ENCODE data around the gene COL4A6.

COL4A6 gene

GRCh38 chrX:108171671-108172070 is 266.6 kb downstream of the COL4A6 start:
- no peak overlapping the region for H3K23ac ChIP-seq (ENCODE audit: low read depth, low read length, poor library complexity)
- no peak overlapping the region for H4K91ac ChIP-seq (ENCODE audit: low read depth, low read length, poor library complexity)
- no peak overlapping the region for H3K18ac ChIP-seq (ENCODE audit: low read length)
- no peaks in the 10 kb centered on the region for H3K27me3 ChIP-seq (ENCODE audit: control insufficient read depth in 3 of 3, insufficient read depth in 3 of 3, low read depth in 1 of 3, low read length in 3 of 3)
- no peak overlapping the region for H3K4ac ChIP-seq (ENCODE audit: low read length)
- H3K36me3 ChIP-seq (replicated peaks in 1 of 2; ENCODE audit: control insufficient read depth in 2 of 2, insufficient read depth in 2 of 2, low read length in 2 of 2), result peaks cover 0 to 8% of the 10 kb centered on the region in 2 donors
- no peak overlapping the region for H3K9ac ChIP-seq (ENCODE audit: low read depth, low read length, poor library complexity)
- H2BK12ac ChIP-seq (ENCODE audit: low read length), result no peak overlapping the region
- H3K14ac ChIP-seq (ENCODE audit: low read length), result no peak overlapping the region
- H3K4me1 ChIP-seq (ENCODE audit: control insufficient read depth in 2 of 2, insufficient read depth in 1 of 2, low read depth in 1 of 2, low read length in 2 of 2), result peaks cover 2 to 5% of the 10 kb centered on the region in 2 donors
- DNase-seq (ENCODE audit: low spot score), result no peak
- no peak overlapping the region for H4K8ac ChIP-seq (ENCODE audit: low read depth, low read length)
- H3K79me1 ChIP-seq (ENCODE audit: low read depth, low read length), result no peaks in the 10 kb centered on the region
- no peak overlapping the region for H2BK15ac ChIP-seq (ENCODE audit: low read length)
- no CpG with 5 or more reads among the region's 4 CpGs for WGBS, 2 donors (ENCODE audit: extremely low coverage in 2 of 2, insufficient read length in 2 of 2, insufficient replicate concordance in 1 of 2)
- H3K4me3 ChIP-seq (ENCODE audit: low read length in 2 of 2), result no peak overlapping the region
- H2AFZ ChIP-seq (ENCODE audit: low read length), result no peak overlapping the region
- H3K4me2 ChIP-seq (ENCODE audit: insufficient read depth, low read length, poor library complexity, severe bottlenecking), result no peak overlapping the region
- H2BK5ac ChIP-seq (ENCODE audit: low read length), result no peak overlapping the region
- no peak overlapping the region for H3K27ac ChIP-seq (replicated peaks; ENCODE audit: low read length)
- no peak overlapping the region for H2BK120ac ChIP-seq (ENCODE audit: low read depth, low read length)
- H2AK5ac ChIP-seq (ENCODE audit: low read depth, low read length), result no peak overlapping the region
- no peaks in the 10 kb centered on the region for H3K9me3 ChIP-seq (replicated peaks in 1 of 2; ENCODE audit: control insufficient read depth in 2 of 2, insufficient read depth in 1 of 2, low read depth in 1 of 2, low read length in 2 of 2)

DNA sequence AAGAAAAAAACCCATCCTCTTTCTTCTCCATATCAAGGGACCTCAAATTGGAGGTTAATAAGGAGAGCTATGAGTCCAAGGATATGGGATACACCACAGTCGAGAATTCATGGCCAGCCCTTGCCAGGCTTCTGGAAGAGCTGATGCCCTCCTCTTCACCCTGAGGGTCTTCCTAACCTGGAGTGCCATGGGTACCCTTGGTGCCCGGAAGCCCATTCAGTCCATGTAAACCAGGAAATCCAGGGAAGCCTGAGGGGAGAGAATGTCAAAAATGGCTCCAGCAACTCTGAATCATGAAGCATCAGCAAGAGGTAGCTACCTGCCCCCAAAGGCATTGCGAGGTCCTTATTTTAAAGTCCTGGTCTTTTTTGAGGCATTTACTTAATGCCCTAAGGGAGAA is 268.5 kb downstream of the COL4A6 start:
- Histone ChIP-seq H4K91ac (ENCODE audit: low read depth, low read length, poor library complexity) (no peak overlapping the region), H3K27ac (replicated peaks; ENCODE audit: low read length) (no peak overlapping the region), H3K18ac (ENCODE audit: low read length) (no peak overlapping the region), H3K9ac (ENCODE audit: low read depth, low read length, poor library complexity) (no peak overlapping the region), H3K4ac (ENCODE audit: low read length) (no peak overlapping the region), H3K14ac (ENCODE audit: low read length) (no peak overlapping the region), H3K4me1 (ENCODE audit: control insufficient read depth in 2 of 2, insufficient read depth in 1 of 2, low read depth in 1 of 2, low read length in 2 of 2) (no peaks in the 10 kb centered on the region), H4K8ac (ENCODE audit: low read depth, low read length) (no peak overlapping the region), H3K4me3 (ENCODE audit: low read length in 2 of 2) (no peak overlapping the region), H2BK15ac (ENCODE audit: low read length) (no peak overlapping the region), H3K79me1 (ENCODE audit: low read depth, low read length) (no peaks in the 10 kb centered on the region), H3K23ac (ENCODE audit: low read depth, low read length, poor library complexity) (no peak overlapping the region), H3K4me2 (ENCODE audit: insufficient read depth, low read length, poor library complexity, severe bottlenecking) (no peak overlapping the region), H2BK120ac (ENCODE audit: low read depth, low read length) (no peak overlapping the region), H2AK5ac (ENCODE audit: low read depth, low read length) (no peak overlapping the region), H3K27me3 (ENCODE audit: control insufficient read depth in 3 of 3, insufficient read depth in 3 of 3, low read depth in 1 of 3, low read length in 3 of 3) (no peaks in the 10 kb centered on the region), H2BK12ac (ENCODE audit: low read length) (no peak overlapping the region), H3K36me3 (replicated peaks in 1 of 2; ENCODE audit: control insufficient read depth in 2 of 2, insufficient read depth in 2 of 2, low read length in 2 of 2) (peaks cover 0 to 8% of the 10 kb centered on the region in 2 donors), H2BK5ac (ENCODE audit: low read length) (no peak overlapping the region), H2AFZ (ENCODE audit: low read length) (no peak overlapping the region), H3K9me3 (replicated peaks in 1 of 2; ENCODE audit: control insufficient read depth in 2 of 2, insufficient read depth in 1 of 2, low read depth in 1 of 2, low read length in 2 of 2) (no peaks in the 10 kb centered on the region)
- DNase-seq (ENCODE audit: low spot score), result no peak
- WGBS, 2 donors (ENCODE audit: extremely low coverage in 2 of 2, insufficient read length in 2 of 2, insufficient replicate concordance in 1 of 2), result no CpG with 5 or more reads among the region's 3 CpGs

GRCh38 chrX:108168961-108169740 is 269.1 kb downstream of the COL4A6 start:
- no peak overlapping the region for H3K9ac ChIP-seq (ENCODE audit: low read depth, low read length, poor library complexity)
- no peak overlapping the region for H3K18ac ChIP-seq (ENCODE audit: low read length)
- H3K4me2 ChIP-seq (ENCODE audit: insufficient read depth, low read length, poor library complexity, severe bottlenecking), result no peak overlapping the region
- no peak overlapping the region for H2BK12ac ChIP-seq (ENCODE audit: low read length)
- no peaks in the 10 kb centered on the region for H3K9me3 ChIP-seq (replicated peaks in 1 of 2; ENCODE audit: control insufficient read depth in 2 of 2, insufficient read depth in 1 of 2, low read depth in 1 of 2, low read length in 2 of 2)
- H3K79me1 ChIP-seq (ENCODE audit: low read depth, low read length), result no peaks in the 10 kb centered on the region
- no peaks in the 10 kb centered on the region for H3K27me3 ChIP-seq (ENCODE audit: control insufficient read depth in 3 of 3, insufficient read depth in 3 of 3, low read depth in 1 of 3, low read length in 3 of 3)
- H2BK15ac ChIP-seq (ENCODE audit: low read length), result no peak overlapping the region
- no peak overlapping the region for H3K27ac ChIP-seq (replicated peaks; ENCODE audit: low read length)
- H4K91ac ChIP-seq (ENCODE audit: low read depth, low read length, poor library complexity), result no peak overlapping the region
- no peak overlapping the region for H2BK120ac ChIP-seq (ENCODE audit: low read depth, low read length)
- H3K4me3 ChIP-seq (ENCODE audit: low read length in 2 of 2), result no peak overlapping the region
- peaks cover 0 to 8% of the 10 kb centered on the region in 2 donors for H3K36me3 ChIP-seq (replicated peaks in 1 of 2; ENCODE audit: control insufficient read depth in 2 of 2, insufficient read depth in 2 of 2, low read length in 2 of 2)
- no peak overlapping the region for H3K4ac ChIP-seq (ENCODE audit: low read length)
- H2AFZ ChIP-seq (ENCODE audit: low read length), result no peak overlapping the region
- no peaks in the 10 kb centered on the region for H3K4me1 ChIP-seq (ENCODE audit: control insufficient read depth in 2 of 2, insufficient read depth in 1 of 2, low read depth in 1 of 2, low read length in 2 of 2)
- no peak for DNase-seq (ENCODE audit: low spot score)
- no peak overlapping the region for H2BK5ac ChIP-seq (ENCODE audit: low read length)
- H3K23ac ChIP-seq (ENCODE audit: low read depth, low read length, poor library complexity), result no peak overlapping the region
- H2AK5ac ChIP-seq (ENCODE audit: low read depth, low read length), result no peak overlapping the region
- no CpG with 5 or more reads among the region's 9 CpGs for WGBS, 2 donors (ENCODE audit: extremely low coverage in 2 of 2, insufficient read length in 2 of 2, insufficient replicate concordance in 1 of 2)
- H4K8ac ChIP-seq (ENCODE audit: low read depth, low read length), result no peak overlapping the region
- H3K14ac ChIP-seq (ENCODE audit: low read length), result no peak overlapping the region

DNA sequence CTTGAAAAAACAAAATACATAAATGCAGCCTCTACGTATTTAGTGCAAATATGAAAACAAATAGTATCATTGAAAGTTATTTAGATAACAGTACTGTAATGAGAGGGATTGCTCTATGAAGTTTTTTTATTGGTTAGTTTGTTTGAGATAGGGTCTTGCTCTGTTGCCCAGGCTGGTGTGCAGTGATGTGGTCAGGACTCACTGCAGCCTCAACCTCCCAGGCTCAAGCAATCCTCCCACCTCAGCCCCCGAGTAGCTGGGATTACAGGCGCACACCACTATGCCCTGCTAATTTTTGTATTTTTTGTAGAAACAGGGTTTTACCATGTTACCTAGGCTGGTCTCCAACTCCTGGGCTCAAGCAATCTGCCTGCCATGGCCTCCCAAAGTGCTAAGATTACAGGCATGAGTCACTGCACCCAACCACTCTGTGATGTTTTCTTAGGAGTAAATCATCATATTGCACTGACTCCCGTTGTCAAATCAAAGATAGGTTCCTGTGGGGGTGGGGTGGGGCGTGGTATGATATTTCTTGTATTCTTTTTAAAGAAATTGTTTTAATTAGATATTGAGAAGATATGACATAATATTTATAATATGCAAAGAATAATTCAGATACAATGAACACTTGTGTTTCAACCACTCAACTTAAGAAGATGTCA is 270.9 kb downstream of the COL4A6 start:
- Histone ChIP-seq H3K9ac (ENCODE audit: low read depth, low read length, poor library complexity) (no peak overlapping the region), H2AK5ac (ENCODE audit: low read depth, low read length) (no peak overlapping the region), H3K4me2 (ENCODE audit: insufficient read depth, low read length, poor library complexity, severe bottlenecking) (no peak overlapping the region), H2AFZ (ENCODE audit: low read length) (no peak overlapping the region), H3K27ac (replicated peaks; ENCODE audit: low read length) (no peak overlapping the region), H3K14ac (ENCODE audit: low read length) (no peak overlapping the region), H3K36me3 (replicated peaks in 1 of 2; ENCODE audit: control insufficient read depth in 2 of 2, insufficient read depth in 2 of 2, low read length in 2 of 2) (peaks cover 0 to 4% of the 10 kb centered on the region in 2 donors), H3K4me3 (ENCODE audit: low read length in 2 of 2) (no peak overlapping the region), H2BK120ac (ENCODE audit: low read depth, low read length) (no peak overlapping the region), H3K18ac (ENCODE audit: low read length) (no peak overlapping the region), H2BK5ac (ENCODE audit: low read length) (no peak overlapping the region), H3K4ac (ENCODE audit: low read length) (no peak overlapping the region), H4K91ac (ENCODE audit: low read depth, low read length, poor library complexity) (no peak overlapping the region), H3K4me1 (ENCODE audit: control insufficient read depth in 2 of 2, insufficient read depth in 1 of 2, low read depth in 1 of 2, low read length in 2 of 2) (no peaks in the 10 kb centered on the region), H3K27me3 (ENCODE audit: control insufficient read depth in 3 of 3, insufficient read depth in 3 of 3, low read depth in 1 of 3, low read length in 3 of 3) (no peaks in the 10 kb centered on the region), H3K79me1 (ENCODE audit: low read depth, low read length) (no peaks in the 10 kb centered on the region), H4K8ac (ENCODE audit: low read depth, low read length) (no peak overlapping the region), H2BK15ac (ENCODE audit: low read length) (no peak overlapping the region), H2BK12ac (ENCODE audit: low read length) (no peak overlapping the region), H3K23ac (ENCODE audit: low read depth, low read length, poor library complexity) (no peak overlapping the region), H3K9me3 (replicated peaks in 1 of 2; ENCODE audit: control insufficient read depth in 2 of 2, insufficient read depth in 1 of 2, low read depth in 1 of 2, low read length in 2 of 2) (no peaks in the 10 kb centered on the region)
- WGBS, 2 donors (ENCODE audit: extremely low coverage in 2 of 2, insufficient read length in 2 of 2, insufficient replicate concordance in 1 of 2), result no CpG with 5 or more reads among the region's 5 CpGs
- DNase-seq (ENCODE audit: low spot score), result no peak

All from neuronal stem cell (in vitro differentiated cells).